Endothelial cell of umbilical vein (primary cell): ENCODE measurements around the gene ARHGAP31.

Experiments used
- EZH2 ChIP-seq: IDR thresholded peaks from 2 replicates; pipeline ENCODE4 v1.6.1; 2012; ENCODE audit warnings: borderline replicate concordance, low read depth, mild to moderate bottlenecking, moderate library complexity, low read length, inconsistent platforms; ENCODE audit not compliant: severe bottlenecking
- GATA2 ChIP-seq: IDR thresholded peaks from 2 replicates; pipeline ENCODE4 v1.7.0; 2011; ENCODE audit warnings: low read depth, mild to moderate bottlenecking, moderate library complexity, mixed read lengths, low read length; ENCODE audit not compliant: insufficient read length, insufficient read depth
- POLR2AphosphoS5 ChIP-seq: IDR thresholded peaks from 2 replicates; pipeline ENCODE4 v1.6.1; 2012; ENCODE audit warnings: low read depth, mild to moderate bottlenecking, control low read depth, low read length, moderate library complexity; ENCODE audit not compliant: insufficient read depth
- TF ChIP-seq, protein P1 (sequence below), 2 donors: IDR thresholded peaks; 1 replicate in 1 of 2; 2 replicates in 1 of 2; pipeline ENCODE4 v1.5.1; 2011; ENCODE audit warnings: low read length in 2 of 2, mild to moderate bottlenecking in 2 of 2, moderate library complexity in 2 of 2, control low read depth in 1 of 2, inconsistent platforms in 1 of 2, low read depth in 1 of 2; ENCODE audit not compliant: insufficient read depth in 1 of 2; ENCODE audit errors: extremely low read depth in 1 of 2
- TF ChIP-seq, protein P2 (sequence below): IDR thresholded peaks from 2 replicates; pipeline ENCODE4 v1.6.1; 2011; ENCODE audit not compliant: insufficient read depth, insufficient read length

DNA sequence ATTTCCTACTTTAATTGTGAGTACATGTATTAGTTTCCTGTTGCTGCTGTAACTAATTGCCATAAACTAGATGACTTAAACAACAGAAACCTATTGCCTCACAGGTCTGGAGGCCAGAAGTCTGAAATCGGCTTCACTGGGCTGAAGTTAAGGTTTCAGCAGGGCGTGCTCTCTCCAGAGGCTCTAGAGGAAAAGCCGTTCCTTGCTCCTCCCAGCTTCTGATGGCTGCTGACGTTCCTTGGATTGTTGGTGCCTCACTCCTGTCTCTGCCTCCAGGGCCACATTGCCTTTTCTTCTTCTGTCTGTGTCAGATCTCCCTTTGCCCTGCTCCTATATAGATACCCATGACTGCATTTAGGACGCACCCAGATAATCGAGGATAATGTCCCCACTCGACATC is 80.9 kb downstream of the ARHGAP31 start:
- TF ChIP-seq, protein P1, sequence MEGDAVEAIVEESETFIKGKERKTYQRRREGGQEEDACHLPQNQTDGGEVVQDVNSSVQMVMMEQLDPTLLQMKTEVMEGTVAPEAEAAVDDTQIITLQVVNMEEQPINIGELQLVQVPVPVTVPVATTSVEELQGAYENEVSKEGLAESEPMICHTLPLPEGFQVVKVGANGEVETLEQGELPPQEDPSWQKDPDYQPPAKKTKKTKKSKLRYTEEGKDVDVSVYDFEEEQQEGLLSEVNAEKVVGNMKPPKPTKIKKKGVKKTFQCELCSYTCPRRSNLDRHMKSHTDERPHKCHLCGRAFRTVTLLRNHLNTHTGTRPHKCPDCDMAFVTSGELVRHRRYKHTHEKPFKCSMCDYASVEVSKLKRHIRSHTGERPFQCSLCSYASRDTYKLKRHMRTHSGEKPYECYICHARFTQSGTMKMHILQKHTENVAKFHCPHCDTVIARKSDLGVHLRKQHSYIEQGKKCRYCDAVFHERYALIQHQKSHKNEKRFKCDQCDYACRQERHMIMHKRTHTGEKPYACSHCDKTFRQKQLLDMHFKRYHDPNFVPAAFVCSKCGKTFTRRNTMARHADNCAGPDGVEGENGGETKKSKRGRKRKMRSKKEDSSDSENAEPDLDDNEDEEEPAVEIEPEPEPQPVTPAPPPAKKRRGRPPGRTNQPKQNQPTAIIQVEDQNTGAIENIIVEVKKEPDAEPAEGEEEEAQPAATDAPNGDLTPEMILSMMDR (IDR thresholded peaks at IDR 0.05; ENCODE audit: extremely low read depth in 1 of 2, insufficient read depth in 1 of 2, low read depth in 1 of 2, low read length in 2 of 2), result no peak
- no peak for TF ChIP-seq POLR2AphosphoS5
- TF ChIP-seq GATA2, result no peak
- TF ChIP-seq, protein P2, sequence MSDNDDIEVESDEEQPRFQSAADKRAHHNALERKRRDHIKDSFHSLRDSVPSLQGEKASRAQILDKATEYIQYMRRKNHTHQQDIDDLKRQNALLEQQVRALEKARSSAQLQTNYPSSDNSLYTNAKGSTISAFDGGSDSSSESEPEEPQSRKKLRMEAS, result no peak
- TF ChIP-seq EZH2, result no peak
